ENCODE data around the gene NPY1R.

NPY1R gene

DNA sequence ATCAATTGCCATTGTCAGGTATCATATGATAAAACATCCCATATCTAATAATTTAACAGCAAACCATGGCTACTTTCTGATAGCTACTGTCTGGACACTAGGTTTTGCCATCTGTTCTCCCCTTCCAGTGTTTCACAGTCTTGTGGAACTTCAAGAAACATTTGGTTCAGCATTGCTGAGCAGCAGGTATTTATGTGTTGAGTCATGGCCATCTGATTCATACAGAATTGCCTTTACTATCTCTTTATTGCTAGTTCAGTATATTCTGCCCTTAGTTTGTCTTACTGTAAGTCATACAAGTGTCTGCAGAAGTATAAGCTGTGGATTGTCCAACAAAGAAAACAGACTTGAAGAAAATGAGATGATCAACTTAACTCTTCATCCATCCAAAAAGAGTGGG is 18.3 kb upstream of the NPY1R start:
- Histone ChIP-seq H3K4me2 (ENCODE audit: low read depth, low read length) (no peak overlapping the region), H3K36me3 (replicated peaks; ENCODE audit: insufficient read depth, low read length) (no peaks in the 10 kb centered on the region), H2AFZ (ENCODE audit: low read length) (no peak overlapping the region), H3K27me3 (replicated peaks; ENCODE audit: insufficient read depth, low read length) (no peaks in the 10 kb centered on the region), H3K4me1 (ENCODE audit: low read length) (no peaks in the 10 kb centered on the region), H3F3A (ENCODE audit: insufficient read depth, low read length) (no peaks in the 10 kb centered on the region), H4K20me1 (ENCODE audit: insufficient read depth, low read length) (no peaks in the 10 kb centered on the region), H3K27ac (ENCODE audit: low read length) (no peak overlapping the region), H3K9me3 (replicated peaks; ENCODE audit: insufficient read depth, low read length) (no peaks in the 10 kb centered on the region), H3K4me3 (ENCODE audit: low read length) (no peak overlapping the region), H3K9me2 (replicated peaks; ENCODE audit: insufficient read depth, low read length) (no peaks in the 10 kb centered on the region), H3K79me2 (ENCODE audit: low read length) (no peaks in the 10 kb centered on the region), H3K9ac (ENCODE audit: low read length) (no peak overlapping the region)
- DNase-seq, result no peak
- TF ChIP-seq EZH2 (optimal IDR thresholded peaks at IDR 0.05; ENCODE audit: low read depth, low read length) (no peak), EZH2phosphoT487 (IDR thresholded peaks at IDR 0.05; ENCODE audit: low read length) (no peak)
- TF ChIP-seq, protein P1, sequence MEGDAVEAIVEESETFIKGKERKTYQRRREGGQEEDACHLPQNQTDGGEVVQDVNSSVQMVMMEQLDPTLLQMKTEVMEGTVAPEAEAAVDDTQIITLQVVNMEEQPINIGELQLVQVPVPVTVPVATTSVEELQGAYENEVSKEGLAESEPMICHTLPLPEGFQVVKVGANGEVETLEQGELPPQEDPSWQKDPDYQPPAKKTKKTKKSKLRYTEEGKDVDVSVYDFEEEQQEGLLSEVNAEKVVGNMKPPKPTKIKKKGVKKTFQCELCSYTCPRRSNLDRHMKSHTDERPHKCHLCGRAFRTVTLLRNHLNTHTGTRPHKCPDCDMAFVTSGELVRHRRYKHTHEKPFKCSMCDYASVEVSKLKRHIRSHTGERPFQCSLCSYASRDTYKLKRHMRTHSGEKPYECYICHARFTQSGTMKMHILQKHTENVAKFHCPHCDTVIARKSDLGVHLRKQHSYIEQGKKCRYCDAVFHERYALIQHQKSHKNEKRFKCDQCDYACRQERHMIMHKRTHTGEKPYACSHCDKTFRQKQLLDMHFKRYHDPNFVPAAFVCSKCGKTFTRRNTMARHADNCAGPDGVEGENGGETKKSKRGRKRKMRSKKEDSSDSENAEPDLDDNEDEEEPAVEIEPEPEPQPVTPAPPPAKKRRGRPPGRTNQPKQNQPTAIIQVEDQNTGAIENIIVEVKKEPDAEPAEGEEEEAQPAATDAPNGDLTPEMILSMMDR (IDR thresholded peaks at IDR 0.05; ENCODE audit: low read length), result no peak

DNA sequence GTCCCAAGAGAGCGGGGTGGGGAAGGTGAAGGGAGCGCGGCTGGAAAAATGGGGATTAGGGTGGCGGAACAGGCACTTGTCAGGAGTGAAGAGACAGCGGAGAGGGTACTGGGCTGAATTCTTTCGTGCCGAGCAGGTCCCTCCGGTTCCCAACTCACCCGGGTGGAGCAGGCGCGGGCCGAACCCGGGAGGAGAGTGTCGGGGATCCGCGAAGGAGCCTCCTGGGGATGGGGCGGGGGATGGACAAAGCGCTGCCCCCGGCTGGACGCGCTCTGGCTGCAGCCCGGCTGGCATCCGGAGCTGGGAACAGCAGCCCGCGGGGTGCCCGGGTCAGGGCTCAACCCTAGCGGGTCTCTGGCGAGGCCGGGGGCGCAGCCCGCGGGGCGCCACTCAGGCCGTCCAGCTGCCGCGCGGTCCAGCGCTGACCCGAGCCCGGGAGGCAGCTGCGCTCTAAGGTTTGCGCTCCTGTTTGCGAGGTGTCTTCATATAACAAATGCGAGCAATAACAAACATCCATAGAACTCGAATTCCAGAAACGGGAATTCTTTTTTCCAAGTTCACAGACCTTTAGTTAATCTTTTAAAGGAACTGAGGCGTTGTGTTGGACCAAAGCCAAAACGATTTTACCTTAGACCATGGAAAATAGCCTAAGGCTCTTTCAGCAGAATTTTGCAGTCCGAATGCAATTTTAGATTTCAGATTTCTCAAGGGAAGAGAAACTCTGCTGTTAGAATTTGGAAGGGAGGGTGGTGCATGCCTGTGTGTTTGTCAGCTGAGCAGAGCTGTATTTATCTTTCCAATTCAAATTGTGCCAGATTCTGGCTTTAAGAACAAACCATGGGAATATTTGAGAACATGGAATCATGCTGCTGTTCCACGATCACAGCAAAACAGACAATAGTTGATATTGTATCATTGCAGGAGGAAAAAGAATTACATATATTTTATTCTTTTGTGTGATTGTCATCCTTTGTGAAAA is 12.0 kb upstream of the NPY1R start:
- Histone ChIP-seq H3K4me1 (ENCODE audit: low read length) (no peaks in the 10 kb centered on the region), H3K79me2 (ENCODE audit: low read length) (no peaks in the 10 kb centered on the region), H3K9me2 (replicated peaks; ENCODE audit: insufficient read depth, low read length) (no peaks in the 10 kb centered on the region), H3K4me3 (ENCODE audit: low read length) (no peak overlapping the region), H3K27ac (ENCODE audit: low read length) (no peak overlapping the region), H2AFZ (ENCODE audit: low read length) (no peak overlapping the region), H4K20me1 (ENCODE audit: insufficient read depth, low read length) (no peaks in the 10 kb centered on the region), H3K9me3 (replicated peaks; ENCODE audit: insufficient read depth, low read length) (no peaks in the 10 kb centered on the region), H3K36me3 (replicated peaks; ENCODE audit: insufficient read depth, low read length) (no peaks in the 10 kb centered on the region), H3F3A (ENCODE audit: insufficient read depth, low read length) (no peaks in the 10 kb centered on the region), H3K27me3 (replicated peaks; ENCODE audit: insufficient read depth, low read length) (no peaks in the 10 kb centered on the region), H3K9ac (ENCODE audit: low read length) (no peak overlapping the region), H3K4me2 (ENCODE audit: low read depth, low read length) (no peak overlapping the region)
- no peak for DNase-seq
- no peak for TF ChIP-seq EZH2phosphoT487 (IDR thresholded peaks at IDR 0.05; ENCODE audit: low read length)
- TF ChIP-seq EZH2 (optimal IDR thresholded peaks at IDR 0.05; ENCODE audit: low read depth, low read length), result no peak

DNA sequence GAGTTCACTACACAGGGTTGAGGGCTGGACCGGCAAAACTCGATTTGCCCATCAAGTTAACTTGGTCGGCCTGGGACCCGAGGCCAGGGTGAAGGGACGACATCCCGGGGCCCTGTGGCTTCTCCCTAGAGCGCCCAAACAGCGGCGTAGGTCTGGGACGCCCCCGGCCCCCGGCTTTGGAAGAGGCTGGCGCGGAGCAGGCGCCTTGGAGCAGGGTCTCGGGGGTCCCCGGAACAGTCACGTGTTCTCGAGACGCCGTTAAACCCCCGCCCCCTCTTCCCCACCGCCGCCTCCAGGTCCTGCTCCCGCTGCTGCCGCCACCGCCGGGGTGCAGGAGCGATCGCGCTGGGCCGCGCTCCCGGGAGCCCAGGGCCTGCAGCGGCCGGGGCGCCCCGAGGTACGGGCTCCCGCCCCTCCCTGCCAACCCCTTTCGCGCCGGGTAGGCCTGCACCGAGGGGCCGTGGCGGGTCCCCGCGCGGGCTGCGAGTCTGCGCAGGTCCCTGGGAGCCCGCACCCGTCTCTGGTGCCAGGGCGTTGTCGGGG is 11.3 kb upstream of the NPY1R start, which contains the start of gene NPY5R:
TSS of gene NPY5R (plus strand) at position 289 of the 543 bp plus-strand sequence. CDS start 6,382 bp downstream, outside the sequence.
- no peak for DNase-seq
- no peak within 1 kb of the TSS for H3K4me2 ChIP-seq (ENCODE audit: low read depth, low read length)

More for the DNA sequence above, 11.3 kb upstream of the NPY1R start, which contains the start of gene NPY5R:
- no peaks in the 10 kb centered on the region for H3K27me3 ChIP-seq (replicated peaks; ENCODE audit: insufficient read depth, low read length)
- H3K9ac ChIP-seq (ENCODE audit: low read length), result no peak within 1 kb of the TSS
- H3K9me3 ChIP-seq (replicated peaks; ENCODE audit: insufficient read depth, low read length), result no peaks in the 10 kb centered on the region
- TF ChIP-seq, protein P1 (IDR thresholded peaks at IDR 0.05; ENCODE audit: low read length), result no peak
- TF ChIP-seq EZH2phosphoT487 (IDR thresholded peaks at IDR 0.05; ENCODE audit: low read length), result no peak
- TF ChIP-seq EZH2 (optimal IDR thresholded peaks at IDR 0.05; ENCODE audit: low read depth, low read length), result no peak
- H3K4me3 ChIP-seq (ENCODE audit: low read length), result no peak within 1 kb of the TSS
- no peaks in the 10 kb centered on the region for H3K4me1 ChIP-seq (ENCODE audit: low read length)
- no peak within 1 kb of the TSS for H2AFZ ChIP-seq (ENCODE audit: low read length)
- no peaks in the 10 kb centered on the region for H3K9me2 ChIP-seq (replicated peaks; ENCODE audit: insufficient read depth, low read length)
- no peak within 1 kb of the TSS for H3K27ac ChIP-seq (ENCODE audit: low read length)
- no peaks in the 10 kb centered on the region for H3F3A ChIP-seq (ENCODE audit: insufficient read depth, low read length)
- H3K36me3 ChIP-seq (replicated peaks; ENCODE audit: insufficient read depth, low read length), result no peaks in the 10 kb centered on the region
- H4K20me1 ChIP-seq (ENCODE audit: insufficient read depth, low read length), result no peaks in the 10 kb centered on the region
- no peaks in the 10 kb centered on the region for H3K79me2 ChIP-seq (ENCODE audit: low read length)
